Activated gamma-delta T cell (primary cell): Measurements from ENCODE around the gene BLVRA.
"Not testable (repeated sequence)": the region's sequence is repeated elsewhere in the genome, so short reads cannot be mapped to it uniquely, and the experiment has no call there.

Experiments used
- DNase-seq: peaks from one replicate; lab custom pipeline; 2025; lab: John Stamatoyannopoulos, UW

The BLVRA gene

DNA sequence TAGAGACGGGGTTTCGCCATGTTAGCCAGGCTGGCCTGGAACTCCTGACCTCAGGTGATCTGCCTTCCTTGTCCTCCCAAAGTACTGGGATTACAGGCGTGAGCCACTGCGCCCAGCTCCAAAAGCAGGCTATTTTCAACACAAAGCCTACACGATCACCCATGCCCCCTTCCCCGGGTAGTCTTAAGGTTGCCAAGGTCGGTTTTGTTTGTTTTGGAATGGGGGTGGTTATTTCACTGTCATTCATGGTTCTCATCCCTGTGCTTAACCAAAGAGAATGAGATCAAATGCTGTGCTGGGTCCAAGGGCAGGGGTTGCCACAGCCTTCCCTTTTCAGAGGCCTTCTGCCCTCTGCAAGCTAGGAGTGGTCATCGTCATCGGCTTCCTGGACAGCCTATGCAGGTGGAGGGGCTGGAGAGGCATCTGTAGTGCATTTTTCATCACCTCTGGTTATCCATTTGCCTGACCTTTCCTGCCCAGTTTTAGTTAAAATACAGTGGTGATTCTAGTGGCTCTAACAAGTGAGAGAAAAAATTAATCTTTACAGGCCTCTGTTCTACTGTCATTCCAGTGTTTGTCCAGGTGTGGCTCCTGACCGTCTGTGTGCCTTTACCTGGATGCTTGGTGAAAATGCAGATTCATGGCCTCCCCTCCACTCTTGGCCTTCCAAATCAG, 11.4 kb downstream of the BLVRA start:
- DNase-seq, result no peak

DNA sequence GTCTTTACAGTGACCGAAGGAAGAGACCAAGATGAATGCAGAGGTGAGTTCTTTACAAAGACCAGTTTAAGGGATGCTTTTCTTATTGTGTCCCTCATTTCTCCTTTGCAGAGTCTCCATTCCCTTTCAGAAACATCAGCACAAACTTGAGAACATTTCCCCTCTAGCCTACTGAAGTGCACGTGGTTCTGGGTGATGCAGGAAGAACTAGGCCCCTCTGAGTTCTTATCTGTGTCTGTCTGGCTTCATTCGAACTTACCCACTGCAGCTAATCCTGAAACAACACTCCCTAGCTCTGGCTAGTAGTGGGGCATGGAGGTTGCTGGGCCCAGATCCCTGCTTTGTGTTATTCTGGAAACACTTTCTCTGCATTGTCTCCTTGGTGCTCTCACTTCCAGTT, 12.6 kb downstream of the BLVRA start:
- no peak for DNase-seq

DNA sequence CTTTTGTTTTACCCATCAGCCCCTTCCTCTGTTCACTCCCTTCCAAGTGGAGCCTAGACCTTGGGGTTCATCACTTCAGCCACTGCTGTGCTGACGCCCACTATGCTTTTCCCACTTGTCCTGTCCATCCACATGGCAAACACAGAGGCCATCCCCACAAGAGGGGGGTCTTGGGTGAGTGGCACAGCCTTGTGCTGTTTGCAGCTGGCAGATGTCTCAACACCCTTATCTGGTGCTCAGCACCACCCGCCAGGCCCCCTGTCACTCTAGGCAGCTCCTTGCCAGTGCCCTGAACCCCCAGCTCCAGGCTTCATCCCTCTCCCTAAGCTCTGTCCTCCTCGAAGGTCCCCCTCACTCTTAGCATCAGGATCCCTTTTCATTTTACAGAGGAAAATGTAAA, 13.1 kb downstream of the BLVRA start:
- DNase-seq, result no peak

DNA sequence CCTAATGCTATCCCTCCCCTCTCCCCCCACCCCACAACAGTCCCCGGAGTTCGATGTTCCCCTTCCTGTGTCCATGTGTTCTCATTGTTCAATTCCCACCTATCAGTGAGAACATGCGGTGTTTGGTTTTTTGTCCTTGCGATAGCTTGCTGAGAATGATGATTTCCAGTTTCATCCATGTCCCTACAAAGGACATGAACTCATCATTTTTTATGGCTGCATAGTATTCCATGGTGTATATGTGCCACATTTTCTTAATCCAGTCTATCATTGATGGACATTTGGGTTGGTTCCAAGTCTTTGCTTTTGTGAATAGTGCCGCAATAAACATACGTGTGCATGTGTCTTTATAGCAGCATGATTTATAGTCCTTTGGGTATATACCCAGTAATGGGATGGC, 14.8 kb downstream of the BLVRA start:
- DNase-seq, result not testable (repeated sequence)

DNA sequence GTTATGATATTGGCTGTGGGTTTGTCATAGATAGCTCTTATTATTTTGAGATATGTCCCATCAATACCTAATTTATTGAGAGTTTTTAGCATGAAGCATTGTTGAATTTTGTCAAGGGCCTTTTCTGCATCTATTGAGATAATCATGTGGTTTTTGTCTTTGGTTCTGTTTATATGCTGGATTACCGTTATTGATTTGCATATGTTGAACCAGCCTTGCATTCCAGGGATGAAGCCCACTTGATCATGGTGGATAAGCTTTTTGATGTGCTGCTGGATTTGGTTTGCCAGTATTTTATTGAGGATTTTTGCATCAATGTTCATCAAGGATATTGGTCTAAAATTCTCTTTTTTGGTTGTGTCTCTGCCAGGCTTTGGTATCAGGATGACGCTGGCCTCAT, 16.8 kb downstream of the BLVRA start:
- not testable (repeated sequence) for DNase-seq

DNA sequence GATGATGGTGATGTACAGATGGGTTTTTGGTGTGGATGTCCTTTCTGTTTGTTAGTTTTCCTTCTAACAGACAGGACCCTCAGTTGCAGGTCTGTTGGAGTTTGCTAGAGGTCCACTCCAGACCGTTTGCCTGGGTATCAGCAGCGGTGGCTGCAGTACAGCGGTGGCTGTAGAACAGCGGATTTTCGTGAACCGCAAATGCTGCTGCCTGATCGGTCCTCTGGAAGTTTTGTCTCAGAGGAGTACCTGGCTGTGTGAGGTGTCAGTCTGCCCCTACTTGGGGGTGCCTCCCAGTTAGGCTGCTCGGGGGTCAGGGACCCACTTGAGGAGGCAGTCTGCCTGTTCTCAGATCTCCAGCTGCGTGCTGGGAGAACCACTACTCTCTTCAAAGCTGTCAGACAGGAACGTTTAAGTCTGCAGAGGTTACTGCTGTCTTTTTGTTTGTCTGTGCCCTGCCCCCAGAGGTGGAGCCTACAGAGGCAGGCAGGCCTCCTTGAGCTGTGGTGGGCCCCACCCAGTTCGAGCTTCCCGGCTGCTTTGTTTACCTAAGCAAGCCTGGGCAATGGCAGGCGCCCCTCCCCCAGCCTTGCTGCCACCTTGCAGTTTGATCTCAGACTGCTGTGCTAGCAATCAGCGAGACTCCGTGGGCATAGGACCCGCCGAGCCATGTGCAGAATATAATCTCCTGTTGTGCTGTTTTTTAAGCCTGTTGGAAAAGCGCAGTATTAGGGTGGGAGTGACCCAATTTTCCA, 20.0 kb downstream of the BLVRA start:
- DNase-seq, result not testable (repeated sequence)

DNA sequence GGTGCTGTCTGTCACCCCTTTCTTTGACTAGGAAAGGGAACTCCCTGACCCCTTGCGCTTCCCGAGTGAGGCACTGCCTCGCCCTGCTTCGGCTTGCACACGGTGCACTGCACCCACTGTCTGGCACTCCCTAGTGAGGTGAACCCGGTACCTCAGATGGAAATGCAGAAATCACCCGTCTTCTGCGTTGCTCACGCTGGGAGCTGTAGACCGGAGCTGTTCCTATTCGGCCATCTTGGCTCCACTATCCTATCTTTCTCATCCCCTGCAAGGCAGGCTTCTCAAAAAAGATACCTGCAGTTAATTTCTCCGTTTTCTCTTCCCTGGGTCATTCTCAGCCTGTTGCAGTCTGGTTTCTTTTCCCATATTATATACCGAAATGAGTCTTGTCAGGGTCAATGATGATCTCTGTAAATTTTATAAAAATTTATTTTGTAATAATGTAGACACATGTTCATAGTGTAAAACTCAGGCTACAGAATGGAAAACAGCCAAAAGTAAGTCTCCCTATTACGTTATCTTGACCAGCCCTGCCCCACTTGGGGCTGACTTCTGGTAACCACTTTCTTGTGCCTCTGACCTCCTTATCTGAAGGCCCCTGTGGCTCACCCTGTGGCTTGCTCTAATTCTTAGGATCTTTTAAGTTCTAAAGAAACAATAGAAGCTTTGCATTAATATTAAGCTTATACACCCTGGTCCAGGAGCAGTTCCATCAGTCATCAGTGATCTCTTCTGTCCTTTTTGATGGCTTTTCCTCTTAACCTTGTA, 20.7 kb downstream of the BLVRA start:
- DNase-seq, result no peak

DNA sequence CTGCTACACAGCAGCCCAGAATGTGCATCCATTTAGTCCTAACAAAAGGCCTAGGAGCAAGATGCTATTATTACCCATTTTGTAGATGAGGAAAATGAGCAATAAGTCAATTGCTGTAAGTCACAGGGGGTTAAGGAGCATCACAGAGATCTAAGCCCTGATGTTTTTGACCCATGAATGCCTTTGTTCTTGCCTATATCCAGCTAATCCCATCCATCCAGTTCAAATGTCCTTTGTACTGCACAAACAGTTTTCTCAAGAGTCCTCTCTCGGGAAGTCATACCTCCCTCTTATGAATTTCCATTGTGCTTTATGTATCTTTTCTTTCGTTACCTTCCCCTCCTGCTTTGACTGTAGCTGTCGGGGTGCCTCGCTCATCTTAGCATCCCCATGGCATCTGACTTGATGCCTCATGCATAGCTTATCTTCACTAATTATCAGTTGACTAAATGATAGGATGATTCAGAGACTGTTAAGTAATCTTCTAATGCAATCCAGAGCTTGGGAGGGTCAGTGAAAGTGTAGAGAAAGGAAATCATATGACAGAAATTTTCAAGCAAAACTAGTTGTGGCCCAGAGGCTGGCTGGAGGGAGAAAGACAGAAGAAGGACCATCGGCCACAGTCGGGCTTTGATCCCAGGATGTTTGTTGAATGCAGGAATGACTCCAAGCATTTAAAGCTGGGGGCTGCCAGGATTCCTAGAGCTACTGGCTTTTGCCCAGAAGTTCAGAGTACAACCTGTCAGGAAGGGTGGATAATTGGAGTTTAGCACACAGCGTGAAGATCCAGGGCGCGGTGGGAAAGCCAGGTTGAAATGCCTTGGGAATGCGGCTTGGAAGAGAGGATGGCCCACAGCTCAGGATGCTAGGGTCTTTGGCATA, 23.5 kb downstream of the BLVRA start:
- DNase-seq, result no peak

DNA sequence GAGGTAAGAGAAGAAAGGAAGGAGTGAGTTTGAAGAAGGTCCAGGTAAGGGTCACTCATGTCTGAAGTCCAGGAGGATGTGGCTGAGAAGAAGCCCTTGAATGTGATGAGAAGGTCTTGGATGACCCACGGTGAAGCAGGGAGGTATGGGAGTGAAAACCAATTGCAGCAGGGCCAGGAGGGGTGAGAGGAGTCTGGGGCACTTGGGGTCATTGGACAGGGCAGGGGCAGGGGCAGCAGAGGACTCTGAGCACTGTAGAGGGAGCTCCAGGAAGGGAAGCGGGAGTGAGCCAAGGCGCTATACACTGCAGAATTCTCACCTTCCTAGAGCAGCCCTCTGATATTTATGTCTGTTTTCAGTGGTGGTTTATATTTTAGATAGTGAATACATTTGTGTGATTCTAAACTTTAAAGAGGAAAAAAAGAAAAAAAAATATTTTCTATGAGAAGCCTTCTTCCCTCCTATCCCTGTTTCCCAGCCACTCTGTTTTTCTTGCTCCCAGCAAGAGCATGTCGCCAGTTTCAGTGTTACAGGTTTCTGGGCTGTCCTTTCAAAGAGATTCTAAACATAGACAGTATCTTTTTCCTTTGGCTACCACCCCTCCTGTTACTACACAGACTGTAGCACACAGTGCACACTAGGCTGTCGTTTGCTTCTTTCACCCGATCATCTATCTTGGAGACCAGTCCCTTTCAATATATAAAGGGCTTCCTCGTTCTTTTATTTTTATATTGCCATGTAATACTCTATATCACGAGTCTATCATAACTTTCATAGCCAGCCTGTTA, 24.5 kb downstream of the BLVRA start:
- no peak for DNase-seq

DNA sequence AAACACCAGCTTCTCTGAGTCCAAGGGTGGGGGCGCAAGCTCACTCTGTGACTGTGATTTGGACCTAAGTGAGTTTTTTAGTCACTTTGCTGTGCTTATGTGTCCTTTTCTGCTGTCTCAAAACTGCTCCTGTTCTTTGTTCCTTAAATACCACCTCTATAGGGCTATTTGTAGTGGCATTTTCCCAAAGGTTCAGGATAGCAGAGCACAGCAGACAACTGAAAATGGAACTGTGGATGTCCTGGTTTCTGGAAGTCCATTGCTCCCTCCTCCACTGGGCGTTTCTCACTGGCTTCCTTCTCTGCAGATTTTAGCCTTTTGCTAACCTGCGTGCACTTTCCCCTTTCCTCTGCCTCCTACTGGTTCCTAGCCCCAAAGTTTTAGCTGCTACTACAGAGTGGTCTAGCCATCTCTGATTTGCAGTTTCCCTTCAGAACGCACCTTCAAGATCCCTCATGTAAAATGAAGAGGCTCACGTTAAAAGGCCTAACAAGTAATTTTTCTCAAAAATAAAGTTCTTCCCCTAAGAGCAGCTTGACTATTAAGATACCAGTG, 25.6 kb downstream of the BLVRA start:
- no peak for DNase-seq

DNA sequence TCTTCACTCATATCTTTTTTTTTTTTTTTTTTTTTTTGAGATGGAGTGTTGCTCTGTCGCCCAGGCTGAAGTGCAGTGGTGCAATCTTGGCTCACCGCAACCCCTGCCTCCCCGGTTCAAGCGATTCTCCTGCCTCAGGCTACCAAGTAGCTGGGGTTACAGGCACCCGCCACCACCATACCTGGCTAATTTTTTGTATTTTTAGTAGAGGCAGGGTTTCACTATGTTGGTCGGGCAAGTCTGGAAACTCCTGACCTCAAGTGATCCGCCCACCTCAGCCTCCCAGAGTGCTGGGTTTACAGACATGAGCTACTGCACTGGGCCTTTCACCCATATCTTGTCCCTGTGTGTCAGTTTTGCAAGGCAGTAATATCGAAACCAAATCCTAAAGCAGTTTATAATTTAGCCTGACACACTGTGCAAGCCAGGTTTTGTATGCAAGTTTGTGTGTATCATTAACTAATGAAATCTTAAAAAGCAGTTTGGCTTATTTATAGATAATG, 26.2 kb downstream of the BLVRA start:
- DNase-seq, result not testable (repeated sequence)

DNA sequence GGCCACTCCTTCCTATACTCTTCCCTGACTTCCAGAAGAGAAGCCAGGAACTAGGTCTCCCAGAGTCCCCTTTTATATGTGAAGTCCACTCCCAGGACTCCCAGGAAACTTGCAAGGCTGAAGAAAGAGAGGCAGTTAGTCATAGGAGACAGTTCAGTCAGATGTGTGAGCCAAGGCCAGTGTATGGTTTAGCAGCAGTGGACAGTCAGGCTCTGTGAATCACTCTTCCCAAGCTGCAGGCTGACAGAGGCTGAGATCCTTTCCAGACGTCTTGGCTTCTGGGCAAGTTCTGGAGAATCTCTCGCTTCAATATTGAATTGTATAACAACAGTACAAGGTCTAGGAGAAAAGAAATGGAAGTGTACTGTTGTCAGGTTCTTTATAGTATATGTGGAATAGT, 26.9 kb downstream of the BLVRA start:
- no peak for DNase-seq

DNA sequence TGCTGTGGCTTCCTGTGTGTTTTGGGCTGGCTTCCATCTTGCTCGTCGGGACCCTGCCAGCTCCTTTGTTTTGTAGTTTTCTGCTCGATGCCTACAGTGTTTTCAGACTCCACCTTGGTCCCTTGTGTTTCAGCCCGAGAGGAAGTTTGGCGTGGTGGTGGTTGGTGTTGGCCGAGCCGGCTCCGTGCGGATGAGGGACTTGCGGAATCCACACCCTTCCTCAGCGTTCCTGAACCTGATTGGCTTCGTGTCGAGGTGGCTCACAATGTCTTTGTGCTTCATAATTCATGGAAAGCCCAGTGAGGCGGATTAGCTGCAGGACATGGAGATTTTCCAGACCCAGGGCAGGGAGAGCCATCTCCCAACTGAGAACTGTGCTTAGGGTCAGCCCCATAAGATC, 29.3 kb downstream of the BLVRA start:
- DNase-seq, result no peak

DNA sequence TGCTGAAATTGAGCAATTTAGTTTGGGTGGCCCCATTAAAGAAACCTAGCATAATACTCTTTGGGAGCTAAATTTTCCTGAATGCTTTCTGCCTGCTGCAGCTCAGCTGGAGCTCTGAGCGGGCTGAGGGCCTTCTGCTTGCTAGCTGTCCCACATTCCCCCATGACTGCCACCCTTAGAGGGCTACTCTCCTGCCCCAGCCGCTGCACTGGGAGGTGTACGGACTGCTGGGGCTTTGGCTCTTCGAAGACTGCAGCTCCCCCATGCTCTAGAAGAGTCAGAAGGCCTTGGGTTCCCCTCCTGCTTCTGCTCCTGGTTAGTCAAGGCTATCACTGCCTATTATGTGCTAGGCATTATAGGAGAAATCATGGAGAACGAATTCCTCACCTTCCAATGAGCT, 31.5 kb downstream of the BLVRA start:
- no peak for DNase-seq

DNA sequence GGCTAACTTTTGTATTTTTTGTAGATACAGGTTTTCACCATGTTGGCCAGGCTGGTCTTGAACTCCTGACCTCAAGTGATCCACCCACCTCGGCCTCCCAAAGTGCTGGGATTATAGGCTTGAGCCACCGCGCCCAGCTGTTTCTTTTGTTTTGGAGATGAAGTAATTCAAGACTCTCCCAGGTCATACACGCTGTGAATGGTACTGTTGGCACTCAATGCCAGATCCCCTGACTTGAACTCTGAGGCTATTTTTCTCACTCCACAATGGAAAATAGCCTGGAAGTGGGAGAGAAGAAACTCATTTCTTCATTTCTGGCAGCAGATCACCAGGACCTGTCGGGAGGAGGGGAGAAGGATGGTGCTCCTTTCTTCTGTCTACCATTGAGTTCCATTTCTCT, 32.4 kb downstream of the BLVRA start:
- DNase-seq, result no peak

DNA sequence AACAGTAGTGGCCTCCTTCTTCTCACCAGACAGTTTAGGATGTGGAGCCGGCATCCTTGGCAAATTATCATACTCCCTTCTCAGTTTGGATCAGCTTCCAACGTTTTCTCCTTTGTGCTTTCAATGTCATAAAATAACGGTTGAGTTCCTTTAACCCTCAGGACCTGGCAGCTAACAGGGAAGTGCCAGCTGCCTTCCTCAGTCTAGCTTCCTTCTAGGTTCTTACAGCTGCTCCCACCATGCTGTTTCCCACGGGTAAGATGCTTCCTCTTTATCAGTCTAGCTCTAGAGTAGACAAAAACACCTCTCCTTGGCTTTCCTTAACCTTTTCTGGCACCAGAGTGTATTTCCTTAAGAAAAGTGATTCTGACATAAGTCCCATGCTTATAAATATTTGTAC, 33.2 kb downstream of the BLVRA start:
- no peak for DNase-seq

DNA sequence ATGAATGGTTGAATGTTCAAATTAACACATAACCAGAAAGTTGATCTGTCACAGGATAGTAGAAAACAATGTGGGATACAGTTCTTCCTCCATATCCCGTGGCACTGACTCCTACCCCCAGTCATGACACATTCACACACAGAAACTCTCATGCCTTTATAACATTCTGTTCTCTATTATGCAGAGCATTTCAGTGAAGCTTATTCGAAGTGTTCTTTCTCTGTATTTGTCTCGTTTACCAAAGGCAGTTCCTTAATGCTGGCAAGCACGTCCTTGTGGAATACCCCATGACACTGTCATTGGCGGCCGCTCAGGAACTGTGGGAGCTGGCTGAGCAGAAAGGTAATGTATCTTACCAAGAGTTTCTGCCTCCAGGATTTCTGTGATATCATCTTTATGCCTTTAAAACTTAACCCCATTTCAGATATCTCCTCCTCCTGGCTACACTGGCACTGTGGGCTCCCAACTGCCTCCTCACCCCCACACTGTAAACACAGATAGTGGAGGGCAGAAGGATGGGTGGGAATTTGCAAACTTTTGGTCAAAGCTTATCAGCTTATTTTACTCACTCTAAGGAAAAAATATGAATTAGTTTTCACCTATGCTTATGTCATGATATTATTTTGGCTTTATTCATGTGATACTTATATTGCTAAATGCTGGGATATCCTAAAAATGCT, 34.1 kb downstream of the BLVRA start:
- DNase-seq, result no peak

DNA sequence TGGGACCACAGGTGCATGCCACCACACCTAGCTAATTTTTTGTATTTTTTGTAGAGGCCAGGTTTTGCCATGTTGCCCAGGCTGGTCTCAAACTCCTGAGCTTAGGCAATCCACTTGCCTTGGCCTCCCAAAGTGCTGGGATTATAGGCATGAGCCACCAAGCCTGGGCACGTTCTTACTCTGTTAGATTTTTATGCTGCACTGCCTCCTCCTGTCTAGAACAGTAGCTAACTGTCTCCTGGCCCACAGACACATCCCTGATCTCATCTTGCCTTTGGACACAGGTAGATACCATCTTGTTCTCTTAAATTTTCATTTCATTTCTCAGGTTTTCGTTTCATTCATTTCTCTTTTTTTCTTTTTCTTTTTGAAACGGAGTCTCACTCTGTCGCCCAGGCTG, 41.1 kb downstream of the BLVRA start:
- no peak for DNase-seq

DNA sequence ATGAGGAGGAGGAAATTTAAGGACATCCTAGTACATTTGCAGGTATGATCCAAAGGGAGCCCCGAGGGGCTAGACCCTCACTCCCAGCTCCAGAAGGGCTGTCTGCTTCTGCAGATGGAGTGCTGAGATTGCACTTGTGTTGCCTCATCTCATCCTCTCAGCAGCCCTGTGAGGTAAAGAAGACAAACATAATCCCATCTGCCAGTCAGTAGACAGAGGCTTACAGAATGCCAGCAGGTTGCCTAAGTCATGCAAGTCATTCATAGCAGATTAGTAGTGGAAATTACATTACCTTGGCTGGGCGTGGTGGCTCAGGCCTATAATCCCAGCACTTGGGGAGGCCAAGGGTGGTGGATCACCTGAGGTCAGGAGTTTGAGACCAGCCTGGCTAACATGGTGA, 45.4 kb downstream of the BLVRA start:
- no peak for DNase-seq

DNA sequence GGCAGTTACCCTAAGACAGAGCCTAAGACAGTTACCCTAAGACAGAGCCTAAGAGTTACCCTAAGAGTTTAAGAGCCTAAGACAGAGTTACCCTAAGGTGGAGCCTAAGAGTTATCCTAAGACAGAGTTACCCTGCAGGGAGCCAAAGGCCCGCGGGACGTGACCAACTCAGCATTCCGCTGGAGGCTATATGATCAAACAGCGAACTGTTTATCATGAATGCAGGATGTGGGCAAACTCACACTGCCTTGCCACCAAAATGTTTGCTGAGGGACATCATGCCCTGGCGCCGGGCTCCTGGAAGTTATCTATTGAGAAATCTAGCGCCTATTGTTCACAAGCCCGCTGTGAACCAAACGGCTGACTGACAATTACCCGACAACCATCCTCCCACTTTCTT, 49.9 kb downstream of the BLVRA start:
- DNase-seq, result no peak
